CD1c-positive myeloid dendritic cell (primary cell): ENCODE data around the gene WDR19.
"Not testable (repeated sequence)": the region's sequence is repeated elsewhere in the genome, so short reads cannot be mapped to it uniquely, and the experiment has no call there.

Experiments
- DNase-seq: peaks from one replicate; pipeline ENCODE4 v3.0.0-alpha.2; 2016; ENCODE audit errors: extremely low spot score

Gene WDR19

GRCh38 chr4:39181905-39182638 is at the start of gene WDR19:
WDR19 (plus strand) TSS chr4:39182529; CDS start chr4:39182558, 29 bp downstream.
- DNase-seq: peak; percentile 99

DNA sequence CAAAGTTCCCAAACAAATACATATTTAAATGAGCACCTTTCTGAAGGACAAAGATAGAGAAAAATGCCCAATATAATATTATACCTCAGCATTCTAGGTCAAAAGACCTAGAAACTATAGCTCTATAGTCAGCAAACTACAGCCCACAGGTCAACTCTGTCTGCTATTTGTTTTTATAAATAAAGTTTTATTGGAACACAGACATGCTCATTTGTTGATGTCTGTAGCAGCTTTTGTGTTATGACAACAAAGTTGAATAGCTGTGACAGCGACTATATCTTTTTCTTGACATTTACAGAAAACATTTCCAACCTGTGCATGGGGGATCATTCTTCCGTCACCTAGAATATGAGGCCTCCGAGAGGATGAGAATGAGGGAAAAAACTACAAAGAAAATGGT is 48.7 kb upstream of the WDR19 start:
- no peak for DNase-seq

DNA sequence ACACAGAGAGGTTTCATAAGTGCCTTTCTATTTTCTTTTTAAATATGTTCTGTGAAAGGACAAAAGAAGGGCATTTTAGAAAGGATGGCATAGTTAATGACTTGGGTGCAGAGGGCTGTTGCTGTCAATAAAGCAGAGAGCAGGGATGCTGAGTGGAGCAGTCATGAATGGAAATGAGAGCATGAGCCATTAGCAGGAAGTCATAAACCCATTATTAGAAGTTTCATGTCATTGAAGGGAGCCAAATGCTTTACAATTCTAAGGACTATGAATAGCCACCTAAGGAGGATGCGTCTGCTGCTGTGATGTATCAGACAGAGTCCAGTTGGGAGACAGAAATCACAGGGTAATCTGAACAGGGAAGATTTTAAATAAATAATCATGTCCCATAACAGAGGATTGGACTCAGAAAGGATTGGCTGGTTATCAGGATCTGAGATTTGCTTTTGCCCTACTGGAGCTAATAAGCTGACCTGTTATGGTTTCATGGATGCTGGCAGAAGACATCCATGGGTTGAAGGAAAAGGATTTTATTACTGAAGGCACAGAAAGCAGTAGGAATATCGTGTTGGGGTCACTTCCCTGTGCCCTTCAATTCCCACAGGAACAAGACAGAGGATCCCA is 47.5 kb upstream of the WDR19 start:
- DNase-seq: no peak

- DNase-seq: not testable (repeated sequence)
These were observed 44.1 kb upstream of the WDR19 start for GRCh38 chr4:39138227-39138626.

GRCh38 chr4:39146211-39146610 is 36.1 kb upstream of the WDR19 start:
- no peak for DNase-seq

- no peak for DNase-seq
These were observed 28.3 kb upstream of the WDR19 start for GRCh38 chr4:39154009-39154408.

GRCh38 chr4:39157520-39157919 is 24.8 kb upstream of the WDR19 start:
- no peak for DNase-seq

- DNase-seq: no peak
These were observed 16.2 kb upstream of the WDR19 start for GRCh38 chr4:39166177-39166576.

DNA sequence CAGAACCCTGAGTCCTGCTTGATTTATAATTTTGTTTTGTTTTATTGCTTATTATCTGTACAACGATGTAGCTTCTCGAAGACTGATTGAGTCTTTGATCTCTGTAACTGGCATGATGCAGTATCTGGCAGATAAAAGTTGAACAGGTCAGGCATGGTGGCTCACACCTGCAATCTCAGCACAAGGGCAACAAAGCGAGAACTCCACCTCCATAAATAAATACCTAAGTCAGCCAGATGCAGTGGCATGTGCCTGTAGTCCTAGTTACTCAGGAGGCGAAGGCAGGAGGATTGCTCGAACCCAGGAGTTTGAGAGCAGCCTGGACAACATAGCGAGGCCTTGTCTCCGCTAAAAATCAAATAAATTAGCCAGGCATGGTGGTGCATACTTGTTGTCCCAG is 15.7 kb upstream of the WDR19 start:
- no peak for DNase-seq

- DNase-seq: no peak
These were observed 12.9 kb upstream of the WDR19 start for GRCh38 chr4:39169426-39169825.

DNA sequence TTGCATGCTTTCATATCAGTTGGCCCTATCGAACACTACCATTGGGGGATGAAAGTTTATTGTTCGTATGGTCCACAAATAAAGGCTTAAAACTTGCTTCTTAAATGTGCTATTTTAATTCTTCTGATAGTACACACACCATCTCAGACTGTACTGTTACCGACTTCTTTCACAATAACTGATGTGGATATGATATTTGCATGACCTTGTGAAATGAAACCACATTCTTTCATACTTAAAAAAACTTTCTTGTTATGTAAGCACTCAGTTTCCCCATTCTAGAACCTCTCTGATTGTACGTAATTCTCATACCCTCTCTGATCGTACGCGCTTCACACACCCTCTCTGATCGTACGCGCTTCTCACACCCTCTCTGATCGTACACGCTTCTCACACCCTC is 12.0 kb upstream of the WDR19 start:
- DNase-seq: no peak

DNA sequence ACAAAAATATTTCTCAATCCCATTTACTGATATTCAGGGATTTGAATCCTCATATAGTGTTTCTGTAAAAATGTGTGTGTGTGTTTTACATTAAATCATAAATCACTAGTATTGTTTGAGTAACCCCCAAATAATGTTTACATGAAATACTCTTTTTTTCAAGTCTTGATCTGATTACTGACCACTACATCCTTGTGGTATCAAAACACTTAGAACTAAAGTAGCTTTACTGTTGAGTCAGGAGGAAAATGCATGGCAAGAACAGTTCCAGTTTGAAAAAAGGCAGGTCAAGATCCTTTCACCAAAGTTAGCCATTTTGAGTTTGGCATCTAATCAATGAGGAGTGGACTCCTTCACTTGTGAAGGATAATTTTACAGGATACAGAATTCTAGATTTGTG is 3.6 kb upstream of the WDR19 start:
- no peak for DNase-seq

DNA sequence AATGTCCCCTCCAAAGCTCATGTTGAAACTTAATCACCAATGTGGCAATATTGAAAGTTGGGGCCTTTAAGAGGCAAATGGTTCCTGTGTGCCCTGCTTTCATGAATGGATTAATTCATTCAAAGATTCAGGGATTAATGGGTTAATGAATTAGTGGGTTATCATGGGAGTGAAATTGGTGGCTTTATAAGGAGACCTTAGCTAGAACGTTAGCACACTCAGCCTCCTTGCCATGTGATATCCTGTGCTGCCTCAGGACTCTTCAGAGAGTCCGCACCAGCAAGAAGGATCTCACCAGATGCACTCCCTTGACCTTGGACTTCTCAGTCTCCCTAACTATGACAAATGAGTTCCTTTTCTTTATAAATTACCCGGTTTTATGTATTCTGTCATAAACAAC is 2.6 kb upstream of the WDR19 start:
- no peak for DNase-seq

DNA sequence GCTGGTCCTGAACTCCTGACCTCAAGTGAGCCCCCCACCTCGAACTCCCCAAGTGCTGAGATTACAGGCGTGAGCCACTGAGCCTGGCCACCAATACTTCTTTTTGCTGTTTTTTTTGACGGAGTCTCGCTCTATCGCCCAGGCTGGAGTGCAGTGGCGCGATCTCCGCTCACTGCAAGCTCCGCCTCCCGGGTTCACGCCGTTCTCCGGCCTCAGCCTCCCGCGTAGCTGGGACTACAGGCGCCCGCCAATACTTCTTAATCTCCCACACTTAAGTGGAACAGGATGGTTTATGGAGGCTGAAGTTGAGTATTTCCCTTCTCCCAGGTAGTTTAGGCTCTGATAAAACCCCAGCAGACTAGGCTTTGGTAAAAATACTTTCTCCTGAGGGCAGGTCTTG is 1.7 kb upstream of the WDR19 start:
- DNase-seq: not testable (repeated sequence)

- DNase-seq: no peak
These were observed 817 bp upstream of the WDR19 start for GRCh38 chr4:39181520-39181904.

GRCh38 chr4:39201963-39202362 is 19.6 kb downstream of the WDR19 start:
- DNase-seq: no peak

GRCh38 chr4:39204543-39204942 is 22.2 kb downstream of the WDR19 start:
- DNase-seq: no peak

GRCh38 chr4:39205000-39205399 is 22.7 kb downstream of the WDR19 start:
- DNase-seq: no peak

DNA sequence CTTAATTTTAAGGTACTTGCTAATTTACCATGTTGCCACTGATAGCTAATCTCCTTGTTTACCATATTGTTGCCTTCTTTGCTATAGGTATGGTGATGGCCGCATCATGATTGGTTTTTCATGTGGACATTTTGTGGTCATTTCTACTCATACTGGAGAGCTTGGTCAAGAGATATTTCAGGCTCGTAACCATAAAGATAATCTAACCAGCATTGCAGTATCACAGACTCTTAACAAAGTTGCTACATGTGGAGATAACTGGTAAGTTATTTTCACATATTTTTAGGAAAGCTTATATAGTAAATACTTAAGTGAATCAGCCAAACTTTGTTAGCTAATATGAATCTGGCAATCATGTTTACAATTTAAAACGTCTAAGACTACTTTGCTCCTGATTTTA is 23.1 kb downstream of the WDR19 start:
- DNase-seq: no peak

- no peak for DNase-seq
These were observed 45.6 kb downstream of the WDR19 start for GRCh38 chr4:39227906-39228305.

- DNase-seq: no peak
These were observed 46.0 kb downstream of the WDR19 start for GRCh38 chr4:39228377-39228776.

DNA sequence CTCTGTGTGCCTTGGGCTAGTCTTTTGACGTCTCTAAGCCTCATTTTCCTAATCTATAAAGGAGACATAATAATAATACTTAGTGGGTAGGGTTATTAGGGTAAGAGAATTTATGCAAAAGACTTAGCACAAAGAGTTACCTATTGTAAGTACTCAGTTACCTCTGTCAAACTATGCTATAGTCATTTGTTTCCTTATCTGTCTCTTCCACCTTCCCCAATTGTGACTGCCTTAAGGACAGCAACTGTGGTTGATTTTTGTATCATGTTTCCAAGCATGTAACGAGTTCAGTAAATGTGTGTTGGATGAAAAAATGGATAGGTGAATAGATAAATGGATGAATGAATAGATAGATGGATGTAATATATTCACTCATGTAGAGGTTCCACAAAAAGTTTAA is 48.1 kb downstream of the WDR19 start:
- DNase-seq: no peak

GRCh38 chr4:39231660-39232059 is 49.3 kb downstream of the WDR19 start:
- no peak for DNase-seq

DNA sequence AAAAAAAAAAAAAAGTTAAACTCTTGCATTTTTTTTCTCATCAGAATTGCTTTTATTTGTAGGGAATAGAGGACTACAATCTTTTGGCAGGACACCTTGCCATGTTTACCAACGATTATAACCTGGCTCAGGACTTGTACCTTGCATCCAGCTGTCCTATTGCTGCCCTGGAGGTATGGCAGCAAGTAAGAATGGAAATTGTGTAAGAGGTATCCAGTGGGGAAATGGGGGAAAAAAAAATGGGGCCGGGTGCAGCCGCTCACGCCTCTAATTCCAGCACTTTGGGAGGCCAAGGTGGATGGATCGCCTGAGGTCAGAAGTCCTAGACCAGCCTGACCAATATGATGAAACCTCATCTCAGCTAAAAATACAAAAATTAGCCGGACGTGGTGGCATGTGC is 49.8 kb downstream of the WDR19 start:
- no peak for DNase-seq
